HG03175 (cell line): Measurements from ENCODE around the gene PTGES3L.

Experiments
- ATAC-seq: cut with Tn5 transposase; IDR thresholded peaks from one replicate; pipeline ENCODE4 v1.9.1; 2021; ENCODE audit warnings: mild to moderate bottlenecking, moderate library complexity; ENCODE audit not compliant: unreplicated experiment

Gene PTGES3L

GRCh38 chr17:42979511-42980273 lies at the start of gene PTGES3L:
Gene PTGES3L, minus strand, starts transcription at chr17:42980080. Its CDS starts 27 bp downstream, at chr17:42980053.
- no peak for ATAC-seq

GRCh38 chr17:43028221-43028861 lies 48.5 kb upstream of the PTGES3L start:
- ATAC-seq = no peak

GRCh38 chr17:43027091-43028032 lies 47.5 kb upstream of the PTGES3L start:
- no peak for ATAC-seq

GRCh38 chr17:43026595-43026994 lies 46.7 kb upstream of the PTGES3L start:
- no peak for ATAC-seq

GRCh38 chr17:43025766-43026537 lies 46.1 kb upstream of the PTGES3L start:
- no peak for ATAC-seq

- no peak for ATAC-seq
These were observed 45.4 kb upstream of the PTGES3L start for GRCh38 chr17:43025290-43025657.

- no peak for ATAC-seq
These were observed 44.8 kb upstream of the PTGES3L start, which contains the start of gene RND2 for GRCh38 chr17:43024407-43025289. Gene RND2, plus strand, starts transcription at chr17:43025231. Its CDS starts 117 bp downstream, at chr17:43025348.

GRCh38 chr17:43021741-43022512 lies 42.0 kb upstream of the PTGES3L start, which contains the start of gene VAT1:
Gene VAT1, minus strand, starts transcription at chr17:43022385. Its CDS starts 63 bp downstream, at chr17:43022322.
- ATAC-seq = no peak

- no peak for ATAC-seq
These were observed 41.2 kb upstream of the PTGES3L start for GRCh38 chr17:43020789-43021740.

GRCh38 chr17:43020030-43020621 lies 40.2 kb upstream of the PTGES3L start:
- no peak for ATAC-seq

GRCh38 chr17:43019418-43019817 lies 39.5 kb upstream of the PTGES3L start:
- no peak for ATAC-seq

- no peak for ATAC-seq
These were observed 39.1 kb upstream of the PTGES3L start for GRCh38 chr17:43018932-43019331.

GRCh38 chr17:43018008-43018853 lies 38.4 kb upstream of the PTGES3L start:
- ATAC-seq = no peak

GRCh38 chr17:43016216-43016615 lies 36.3 kb upstream of the PTGES3L start:
- ATAC-seq = no peak

- no peak for ATAC-seq
These were observed 35.7 kb upstream of the PTGES3L start for GRCh38 chr17:43015579-43015978.
